HG02678 (cell line): ENCODE results near the gene CCDC148.

Experiments used
- ATAC-seq: cut with Tn5 transposase; IDR thresholded peaks from one replicate; pipeline ENCODE4 v1.9.1; 2021; ENCODE audit warnings: mild to moderate bottlenecking, moderate library complexity; ENCODE audit not compliant: unreplicated experiment

The CCDC148 gene

DNA sequence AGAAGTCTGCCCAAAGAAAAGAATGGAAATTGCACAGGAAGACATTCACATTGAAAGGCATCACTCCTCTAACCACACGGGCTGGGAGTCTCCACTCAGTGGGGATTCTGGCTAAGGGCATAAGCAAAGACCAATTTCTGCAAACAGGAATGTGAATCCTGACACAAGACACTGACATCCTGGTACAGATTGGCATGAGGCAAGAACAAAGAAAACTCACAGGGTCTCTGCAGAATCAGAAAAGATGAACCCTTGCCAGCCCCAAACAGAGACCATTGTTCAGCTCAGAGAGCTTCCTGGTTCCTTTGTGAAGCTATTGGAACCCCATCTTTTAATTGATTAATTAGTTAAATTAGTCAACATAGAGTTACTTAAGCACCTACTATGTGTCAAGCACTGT lies 272.6 kb downstream of the CCDC148 start:
- ATAC-seq, result no peak

DNA sequence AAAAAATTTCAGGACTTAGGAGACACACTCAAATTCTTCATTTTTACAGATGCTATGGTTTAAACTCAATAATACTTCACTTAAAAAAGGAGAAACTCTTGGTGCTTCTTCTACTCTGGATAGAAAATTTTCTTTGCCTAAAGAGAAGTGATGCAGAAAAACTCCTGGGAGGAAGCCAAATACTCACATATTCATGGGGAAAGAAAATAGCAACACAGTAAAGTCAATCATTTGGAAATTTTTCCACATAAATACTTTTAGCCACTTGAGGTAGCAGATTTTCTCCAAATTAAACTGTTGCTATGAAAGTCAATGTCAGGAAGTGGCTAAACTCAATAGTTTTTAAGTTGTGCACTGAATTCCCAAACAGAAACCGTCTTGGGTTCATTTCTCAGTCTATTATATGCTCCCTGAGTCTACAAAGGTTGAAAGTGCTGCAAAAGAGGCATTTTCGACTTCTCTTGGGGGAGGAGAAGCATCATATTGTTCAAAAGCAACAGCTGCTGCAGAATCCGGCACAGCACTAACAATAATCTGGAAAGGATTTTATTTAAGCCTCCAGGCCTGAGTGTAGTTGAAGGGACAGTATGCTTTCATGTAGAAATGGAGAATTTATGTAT lies 273.8 kb downstream of the CCDC148 start:
- ATAC-seq, result no peak

DNA sequence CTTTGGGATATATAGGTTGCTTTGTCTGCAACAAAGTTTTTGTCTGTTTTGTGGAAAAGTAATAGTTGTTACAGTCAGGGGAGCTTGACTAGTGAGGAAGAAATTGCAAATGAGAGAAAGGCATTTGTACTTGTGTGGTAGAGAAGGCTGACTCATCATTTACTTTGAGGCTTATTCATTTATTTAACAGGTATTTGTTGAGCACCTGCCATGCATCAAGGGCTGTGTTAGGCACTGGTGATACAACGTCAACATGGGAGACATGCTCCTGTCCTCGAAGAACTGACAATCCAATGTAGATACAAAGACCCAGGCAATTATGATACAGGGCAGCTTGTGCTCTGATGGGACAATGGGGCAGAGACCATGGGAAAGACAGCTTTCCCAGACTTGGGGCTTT lies 275.4 kb downstream of the CCDC148 start:
- no peak for ATAC-seq

GRCh38 chr2:158179660-158180059 lies 276.9 kb downstream of the CCDC148 start:
- no peak for ATAC-seq

GRCh38 chr2:158178646-158179045 lies 277.9 kb downstream of the CCDC148 start:
- no peak for ATAC-seq

GRCh38 chr2:158174956-158175355 lies 281.6 kb downstream of the CCDC148 start:
- no peak for ATAC-seq

DNA sequence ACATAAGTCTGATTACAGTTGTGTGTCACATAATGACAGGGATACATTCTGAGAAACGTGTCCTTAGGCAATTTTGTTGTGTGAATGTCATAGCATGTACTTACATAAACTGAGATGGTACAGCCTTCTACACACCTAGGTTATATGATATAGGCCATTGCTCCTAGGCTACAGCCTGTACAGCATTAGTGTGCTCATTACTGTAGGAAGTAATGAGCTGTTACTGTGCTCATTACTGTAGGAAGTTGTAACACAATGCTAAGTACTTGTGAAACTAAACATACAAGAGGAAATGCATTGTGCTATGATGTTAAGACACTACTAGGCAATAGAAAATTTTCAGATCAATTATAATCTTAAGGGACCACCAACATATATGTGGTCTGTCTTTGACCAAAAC lies 282.1 kb downstream of the CCDC148 start:
- ATAC-seq, result no peak

GRCh38 chr2:158172719-158173118 lies 283.8 kb downstream of the CCDC148 start:
- no peak for ATAC-seq

DNA sequence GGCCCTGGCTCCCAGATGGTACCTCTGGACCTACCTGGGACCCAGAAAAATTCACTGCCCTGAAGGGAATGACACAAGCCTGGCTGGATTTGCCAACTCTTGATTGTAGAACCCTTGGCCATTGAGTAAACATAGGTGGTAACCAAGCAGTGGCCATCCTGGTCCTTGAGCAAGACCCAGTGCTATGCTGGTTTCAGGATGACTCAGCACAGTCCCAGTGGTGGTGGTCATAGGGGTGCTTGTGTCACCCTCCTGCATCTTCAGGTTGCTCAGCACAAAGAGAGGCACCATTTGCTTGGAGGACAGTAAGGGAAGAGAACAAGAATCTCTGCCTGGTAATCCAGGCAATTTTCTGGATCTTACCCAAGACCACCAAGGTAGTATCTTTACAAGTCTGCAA lies 302.0 kb downstream of the CCDC148 start:
- no peak for ATAC-seq

DNA sequence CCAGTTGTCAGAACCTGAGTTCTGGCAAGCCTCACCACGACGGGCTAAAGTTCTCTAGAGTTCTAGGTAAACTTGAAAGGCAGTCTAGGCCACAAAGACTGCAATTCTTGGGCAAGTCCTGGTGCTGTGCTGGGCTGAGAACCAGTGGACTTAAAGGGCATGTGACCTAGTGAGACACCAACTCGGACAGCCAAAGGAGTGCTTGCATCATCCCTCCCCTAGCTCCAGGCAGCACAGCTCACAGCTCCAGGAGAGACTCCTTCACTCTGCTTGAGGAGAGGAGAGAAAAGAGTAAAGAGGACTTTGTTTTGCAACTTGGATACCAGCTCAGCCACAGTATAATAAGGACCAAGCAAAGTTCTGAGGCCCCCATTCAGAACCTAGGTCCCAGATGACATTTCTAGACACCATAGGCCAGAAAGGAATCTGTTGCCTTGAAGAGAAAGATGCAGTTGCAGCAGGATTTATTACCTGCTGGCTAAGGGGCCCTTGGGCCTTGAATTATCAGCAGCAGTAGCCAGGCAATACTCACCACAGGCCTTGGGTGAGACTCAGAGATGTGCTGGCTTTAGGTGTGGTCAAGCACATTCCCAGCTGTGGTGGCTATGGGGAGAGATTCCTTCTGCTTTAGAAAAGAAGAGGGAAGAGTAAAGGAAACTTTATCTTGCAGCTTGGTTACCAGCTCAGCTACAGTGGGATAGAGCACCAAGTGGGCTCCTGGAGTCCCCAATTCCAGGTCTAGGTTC lies 303.1 kb downstream of the CCDC148 start:
- ATAC-seq, result no peak

DNA sequence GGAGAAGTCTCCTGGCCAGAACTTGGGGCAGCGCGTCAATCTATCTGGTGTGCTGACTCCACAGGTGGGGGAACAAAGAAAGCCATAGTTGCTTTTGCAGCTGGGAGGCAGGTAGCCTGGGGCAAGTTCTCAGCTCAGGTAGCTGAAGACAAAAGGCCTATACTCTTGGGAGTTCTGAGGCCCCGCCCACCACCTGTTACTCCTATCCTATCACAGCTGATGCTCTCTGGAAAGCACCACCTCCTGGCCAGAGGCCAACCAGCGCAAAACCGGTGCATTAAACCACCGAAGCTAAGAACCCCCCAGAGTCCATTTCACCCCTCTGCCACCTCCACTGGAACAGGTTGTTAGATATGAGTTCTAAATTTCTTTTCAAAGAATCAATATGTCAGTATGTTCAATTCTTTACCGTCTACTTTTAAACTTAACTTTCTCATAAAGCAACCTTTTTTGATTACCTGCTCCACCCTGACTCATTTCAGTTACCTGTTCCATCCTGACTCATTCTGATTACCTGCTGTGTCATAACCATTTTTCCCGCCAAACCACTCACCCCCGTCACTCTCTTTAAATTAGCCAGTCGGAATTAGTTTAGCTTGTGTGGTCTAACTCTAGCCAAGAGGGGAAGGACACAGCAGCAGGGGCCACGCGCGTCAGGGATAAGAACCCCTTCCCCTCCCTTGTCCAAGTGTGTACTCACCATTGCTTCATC lies 311.5 kb downstream of the CCDC148 start:
- ATAC-seq, result no peak

- ATAC-seq, result no peak
These were observed 312.7 kb downstream of the CCDC148 start for GRCh38 chr2:158143703-158144360.

DNA sequence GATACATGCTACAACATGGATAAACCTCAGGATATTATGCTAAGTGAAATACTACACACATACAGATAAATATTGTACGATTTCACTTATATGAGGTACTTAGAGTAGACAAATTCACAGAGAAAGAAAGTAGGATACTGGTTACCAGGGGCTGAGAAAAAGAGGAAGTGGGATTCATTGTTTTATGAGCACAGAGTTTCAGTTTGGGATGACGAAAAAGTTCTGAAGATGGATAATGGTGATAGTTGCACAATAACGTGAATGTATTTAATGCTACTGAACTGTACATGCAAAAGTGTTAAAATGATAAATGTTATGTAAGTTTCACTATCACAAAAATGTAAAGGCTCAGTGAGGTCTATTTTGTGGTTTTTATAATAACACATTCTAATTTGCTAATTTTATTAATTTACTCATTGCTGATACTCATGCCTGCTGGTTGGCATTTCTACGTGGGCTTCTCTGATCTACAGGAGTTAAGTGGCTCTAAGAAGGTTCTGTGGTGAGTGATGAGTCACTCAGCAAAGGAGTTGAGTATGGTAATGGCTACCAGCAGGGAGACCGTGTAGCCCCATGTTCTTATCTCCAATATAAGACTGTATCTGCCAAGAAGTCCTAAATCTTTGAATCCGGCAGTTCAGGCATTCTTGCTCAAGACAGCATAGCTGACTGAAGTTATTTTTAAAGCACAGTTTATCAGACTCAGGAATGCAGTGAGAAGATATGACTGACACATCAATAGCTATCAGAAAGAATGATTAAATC lies 313.8 kb downstream of the CCDC148 start:
- ATAC-seq, result peak; percentile 48

GRCh38 chr2:158142165-158142564 lies 314.4 kb downstream of the CCDC148 start:
- no peak for ATAC-seq

GRCh38 chr2:158140201-158140600 lies 316.4 kb downstream of the CCDC148 start:
- ATAC-seq, result no peak

DNA sequence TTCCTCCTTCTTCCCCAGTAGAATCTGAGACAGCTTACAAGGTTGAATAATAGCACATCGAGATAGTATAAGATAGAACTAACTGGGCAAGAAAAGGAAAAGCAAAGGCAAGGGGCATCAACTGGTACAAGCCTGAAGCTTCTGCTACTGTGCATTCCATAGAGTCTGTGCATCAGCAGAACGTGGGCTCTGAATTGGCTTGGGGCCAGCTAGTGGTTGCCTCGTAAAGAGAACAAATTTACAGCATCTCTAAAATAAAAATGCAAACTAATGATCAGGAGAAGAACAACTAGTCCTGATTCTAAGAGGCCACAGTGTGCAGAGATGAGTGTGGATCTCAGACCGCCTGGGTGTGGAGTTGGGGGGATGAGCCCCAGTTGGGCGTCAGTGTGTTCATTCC lies 318.3 kb downstream of the CCDC148 start:
- ATAC-seq, result no peak

- no peak for ATAC-seq
These were observed 321.5 kb downstream of the CCDC148 start for GRCh38 chr2:158135096-158135495.

DNA sequence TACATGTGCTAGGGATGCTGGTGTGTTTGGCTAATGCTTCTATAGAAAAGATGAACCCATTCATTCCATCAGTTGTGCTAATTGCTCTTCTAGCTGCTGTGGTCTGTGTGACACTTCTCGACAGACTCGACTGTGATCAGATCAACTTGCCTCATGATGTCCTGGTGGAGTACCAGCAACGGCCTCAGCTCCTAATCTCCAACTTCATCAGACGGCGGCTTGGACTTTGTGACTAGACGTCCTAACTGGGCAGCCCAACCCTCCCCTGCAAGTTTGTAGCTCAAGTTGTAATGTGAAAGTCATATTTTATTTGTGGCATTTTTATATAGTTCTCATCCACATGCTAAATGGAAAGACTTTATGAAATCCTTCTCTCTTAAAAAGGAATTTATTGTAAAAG lies 321.9 kb downstream of the CCDC148 start:
- ATAC-seq, result no peak

- ATAC-seq, result no peak
These were observed 322.5 kb downstream of the CCDC148 start for GRCh38 chr2:158134055-158134454.

DNA sequence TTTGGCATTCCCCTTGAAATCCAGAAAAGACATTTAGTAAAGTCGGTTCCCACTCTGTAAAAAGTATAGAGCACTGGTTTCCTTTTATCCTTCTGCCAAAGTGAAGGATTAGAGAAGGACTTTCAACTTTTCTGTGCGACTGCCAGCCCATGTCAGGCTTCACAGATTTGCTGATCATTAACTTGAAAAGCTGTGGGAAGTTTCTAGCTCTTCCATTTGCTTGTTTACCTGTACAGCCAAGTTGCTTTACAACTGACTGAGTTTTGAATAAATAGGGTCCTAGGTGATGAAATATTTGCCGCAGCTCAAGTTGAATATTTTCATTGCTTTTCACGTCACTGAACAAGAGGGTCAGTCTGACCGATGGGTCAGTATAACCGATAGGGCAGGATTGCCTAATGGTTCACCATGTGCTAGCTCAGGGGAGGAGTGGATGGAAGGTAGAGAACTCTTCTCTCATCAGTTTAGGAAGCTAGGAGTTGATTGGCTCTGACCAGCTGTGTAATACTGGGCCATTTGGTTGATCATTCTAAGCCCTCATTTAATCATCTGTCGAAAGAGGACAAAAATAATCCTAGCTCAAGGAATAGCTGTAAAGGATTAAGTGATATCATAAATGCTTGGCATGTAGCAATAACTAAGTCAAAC lies 324.5 kb downstream of the CCDC148 start:
- no peak for ATAC-seq
